Parathyroid adenoma (tissue), 2 donors: ENCODE measurements around the gene CYP3A5.

Experiments used
- H2AFZ ChIP-seq: fragments of 300-600 bp; sonication (generic); one replicate; pipeline ENCODE4 v1.7.0; 2017; ENCODE audit warnings: antibody characterized with exemption, mild to moderate bottlenecking
- H3K27ac ChIP-seq: fragments of 300-600 bp; sonication (generic); one replicate; pipeline ENCODE4 v1.7.0; 2017
- H3K27me3 ChIP-seq: fragments of 300-600 bp; sonication (generic); one replicate; pipeline ENCODE4 v1.7.0; 2017; ENCODE audit warnings: low read length; ENCODE audit not compliant: control insufficient read depth, insufficient read depth
- H3K36me3 ChIP-seq: fragments of 300-600 bp; sonication (generic); one replicate; pipeline ENCODE4 v1.7.0; 2017; ENCODE audit warnings: low read length; ENCODE audit not compliant: control insufficient read depth, insufficient read depth
- H3K4me1 ChIP-seq: fragments of 300-600 bp; sonication (generic); one replicate; pipeline ENCODE4 v1.7.0; 2017; ENCODE audit warnings: control low read depth
- H3K4me2 ChIP-seq: fragments of 300-600 bp; sonication (generic); one replicate; pipeline ENCODE4 v1.7.0; 2017; ENCODE audit warnings: low read length
- H3K4me3 ChIP-seq: fragments of 300-600 bp; sonication (generic); one replicate; pipeline ENCODE4 v1.7.0; 2017; ENCODE audit warnings: low read depth, low read length
- H3K79me2 ChIP-seq: fragments of 300-600 bp; sonication (generic); one replicate; pipeline ENCODE4 v1.7.0; 2017; ENCODE audit warnings: control low read depth
- H3K9ac ChIP-seq: fragments of 300-600 bp; sonication (generic); one replicate; pipeline ENCODE4 v1.7.0; 2017; ENCODE audit warnings: mild to moderate bottlenecking
- H3K9me3 ChIP-seq: fragments of 300-600 bp; sonication (generic); one replicate; pipeline ENCODE4 v1.7.0; 2017; ENCODE audit warnings: low read length; ENCODE audit not compliant: control insufficient read depth
- TF ChIP-seq, protein P1 (sequence below): fragments of 300-600 bp; sonication (generic); IDR thresholded peaks from one replicate; pipeline ENCODE4 v1.7.0; 2017; ENCODE audit warnings: antibody characterized with exemption, mild to moderate bottlenecking
- donor health status: primary hyperparathyroidism.

CYP3A5 gene

GRCh38 chr7:99623091-99623693, 56.6 kb downstream of the CYP3A5 start:
- Histone ChIP-seq H3K27me3 (no peaks in the 10 kb centered on the region), H3K4me1 (no peaks in the 10 kb centered on the region), H3K4me2 (no peak overlapping the region), H3K9ac (no peak overlapping the region), H3K79me2 (peaks cover 5% of the 10 kb centered on the region), H3K4me3 (no peak overlapping the region), H3K9me3 (no peaks in the 10 kb centered on the region), H2AFZ (no peak overlapping the region), H3K36me3 (no peaks in the 10 kb centered on the region), H3K27ac (no peak overlapping the region)
- TF ChIP-seq, protein P1, sequence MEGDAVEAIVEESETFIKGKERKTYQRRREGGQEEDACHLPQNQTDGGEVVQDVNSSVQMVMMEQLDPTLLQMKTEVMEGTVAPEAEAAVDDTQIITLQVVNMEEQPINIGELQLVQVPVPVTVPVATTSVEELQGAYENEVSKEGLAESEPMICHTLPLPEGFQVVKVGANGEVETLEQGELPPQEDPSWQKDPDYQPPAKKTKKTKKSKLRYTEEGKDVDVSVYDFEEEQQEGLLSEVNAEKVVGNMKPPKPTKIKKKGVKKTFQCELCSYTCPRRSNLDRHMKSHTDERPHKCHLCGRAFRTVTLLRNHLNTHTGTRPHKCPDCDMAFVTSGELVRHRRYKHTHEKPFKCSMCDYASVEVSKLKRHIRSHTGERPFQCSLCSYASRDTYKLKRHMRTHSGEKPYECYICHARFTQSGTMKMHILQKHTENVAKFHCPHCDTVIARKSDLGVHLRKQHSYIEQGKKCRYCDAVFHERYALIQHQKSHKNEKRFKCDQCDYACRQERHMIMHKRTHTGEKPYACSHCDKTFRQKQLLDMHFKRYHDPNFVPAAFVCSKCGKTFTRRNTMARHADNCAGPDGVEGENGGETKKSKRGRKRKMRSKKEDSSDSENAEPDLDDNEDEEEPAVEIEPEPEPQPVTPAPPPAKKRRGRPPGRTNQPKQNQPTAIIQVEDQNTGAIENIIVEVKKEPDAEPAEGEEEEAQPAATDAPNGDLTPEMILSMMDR, result no peak

- no peaks in the 10 kb centered on the region for H3K36me3 ChIP-seq
- TF ChIP-seq, protein P1, result no peak
These were observed 57.2 kb downstream of the CYP3A5 start for GRCh38 chr7:99622596-99622995.

DNA sequence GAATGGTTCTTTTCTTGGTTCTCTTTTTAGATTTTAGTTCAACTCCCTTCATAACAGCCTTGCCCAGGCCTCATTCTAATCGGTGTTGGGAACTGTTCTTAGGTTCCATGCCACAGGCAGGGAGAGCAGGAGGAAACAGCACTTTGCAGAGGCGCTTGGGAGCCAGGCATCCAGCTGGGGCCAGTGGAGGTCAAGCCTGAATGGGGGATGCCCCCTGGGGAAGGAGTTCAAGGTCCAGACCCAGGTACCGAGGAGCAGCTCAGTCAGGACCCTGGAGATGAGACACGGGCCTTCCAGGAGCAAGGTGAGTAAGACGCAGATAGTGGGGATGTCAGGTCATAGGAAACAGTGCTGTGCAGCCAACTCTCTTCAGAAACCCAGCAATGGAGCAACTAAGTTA, 58.5 kb downstream of the CYP3A5 start:
- no peaks in the 10 kb centered on the region for H3K36me3 ChIP-seq
- H2AFZ ChIP-seq, result no peak overlapping the region
- no peaks in the 10 kb centered on the region for H3K9me3 ChIP-seq
- no peak overlapping the region for H3K4me3 ChIP-seq
- no peak overlapping the region for H3K27ac ChIP-seq
- H3K27me3 ChIP-seq, result no peaks in the 10 kb centered on the region
- H3K79me2 ChIP-seq, result peaks cover 12% of the 10 kb centered on the region
- no peak overlapping the region for H3K9ac ChIP-seq
- peaks cover 6% of the 10 kb centered on the region for H3K4me1 ChIP-seq
- TF ChIP-seq, protein P1, result no peak
- H3K4me2 ChIP-seq, result no peak overlapping the region

More at GRCh38 chr7:99622596-99622995, 57.2 kb downstream of the CYP3A5 start:
- Histone ChIP-seq H3K4me3 (no peak overlapping the region), H3K4me1 (peaks cover 2% of the 10 kb centered on the region), H3K9me3 (no peaks in the 10 kb centered on the region), H2AFZ (no peak overlapping the region), H3K9ac (no peak overlapping the region), H3K4me2 (no peak overlapping the region), H3K27me3 (no peaks in the 10 kb centered on the region), H3K79me2 (peaks cover 5% of the 10 kb centered on the region), H3K27ac (no peak overlapping the region)

DNA sequence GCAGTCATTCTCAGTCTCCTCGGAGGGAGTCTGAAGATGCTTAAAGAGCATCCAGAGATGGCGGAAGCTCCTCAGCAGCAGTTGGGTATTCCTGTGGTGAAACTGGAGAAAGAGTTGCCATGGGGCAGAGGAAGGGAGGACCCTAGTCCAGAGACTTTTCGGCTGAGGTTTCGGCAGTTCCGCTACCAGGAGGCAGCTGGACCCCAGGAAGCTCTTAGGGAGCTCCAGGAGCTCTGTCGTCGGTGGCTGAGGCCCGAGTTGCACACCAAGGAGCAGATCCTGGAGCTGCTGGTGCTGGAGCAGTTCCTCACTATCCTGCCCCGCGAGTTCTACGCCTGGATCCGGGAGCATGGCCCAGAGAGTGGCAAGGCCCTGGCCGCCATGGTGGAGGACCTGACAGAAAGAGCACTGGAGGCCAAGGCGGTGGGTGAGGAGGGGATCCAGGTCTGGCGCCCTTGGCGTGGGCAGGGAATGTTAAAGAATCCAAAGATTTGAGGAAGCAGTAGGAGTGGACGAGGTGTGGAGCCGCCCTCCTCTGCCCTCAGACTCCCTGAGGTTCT, 60.1 kb downstream of the CYP3A5 start:
- H3K36me3 ChIP-seq, result no peaks in the 10 kb centered on the region
- H2AFZ ChIP-seq, result no peak overlapping the region
- H3K4me2 ChIP-seq, result no peak overlapping the region
- H3K9ac ChIP-seq, result no peak overlapping the region
- no peaks in the 10 kb centered on the region for H3K9me3 ChIP-seq
- peaks cover 6% of the 10 kb centered on the region for H3K4me1 ChIP-seq
- peaks cover 12% of the 10 kb centered on the region for H3K79me2 ChIP-seq
- no peak overlapping the region for H3K4me3 ChIP-seq
- TF ChIP-seq, protein P1, result no peak
- no peak overlapping the region for H3K27ac ChIP-seq
- H3K27me3 ChIP-seq, result no peaks in the 10 kb centered on the region

GRCh38 chr7:99618726-99619125, 61.1 kb downstream of the CYP3A5 start:
- Histone ChIP-seq H3K4me1 (peaks cover 6% of the 10 kb centered on the region), H3K36me3 (no peaks in the 10 kb centered on the region), H3K9ac (no peak overlapping the region), H3K27ac (no peak overlapping the region), H2AFZ (no peak overlapping the region), H3K9me3 (no peaks in the 10 kb centered on the region), H3K4me3 (no peak overlapping the region), H3K79me2 (peaks cover 12% of the 10 kb centered on the region), H3K4me2 (no peak overlapping the region), H3K27me3 (no peaks in the 10 kb centered on the region)
- TF ChIP-seq, protein P1, result no peak
